Ishikawa (cell line): Measurements from ENCODE around the gene TUBB6.

Experiments used
- CEBPB ChIP-seq: IDR thresholded peaks from 2 replicates; pipeline ENCODE4 v1.6.1; 2012
- CREB1 ChIP-seq: IDR thresholded peaks from 2 replicates; pipeline ENCODE4 v1.6.1; 2012; ENCODE audit warnings: low read depth
- EGR1 ChIP-seq: IDR thresholded peaks from 2 replicates; pipeline ENCODE4 v1.6.1; 2012
- EP300 ChIP-seq: IDR thresholded peaks from 2 replicates; pipeline ENCODE4 v1.6.1; 2012; ENCODE audit warnings: borderline replicate concordance
- FOXM1 ChIP-seq: IDR thresholded peaks from 2 replicates; pipeline ENCODE4 v1.6.1; 2012; ENCODE audit warnings: low read depth, borderline replicate concordance
- MAX ChIP-seq: IDR thresholded peaks from 2 replicates; pipeline ENCODE4 v1.6.1; 2012
- NFIC ChIP-seq: IDR thresholded peaks from 2 replicates; pipeline ENCODE4 v1.6.1; 2012
- RAD21 ChIP-seq: IDR thresholded peaks from 2 replicates; pipeline ENCODE4 v1.6.1; 2012; ENCODE audit warnings: low read depth
- REST ChIP-seq: IDR thresholded peaks from 2 replicates; pipeline ENCODE4 v1.6.1; 2012; ENCODE audit warnings: low read depth, mild to moderate bottlenecking
- TAF1 ChIP-seq: IDR thresholded peaks from 2 replicates; pipeline ENCODE4 v1.6.1; 2012; ENCODE audit warnings: low read depth, mild to moderate bottlenecking
- TCF12 ChIP-seq: IDR thresholded peaks from 2 replicates; pipeline ENCODE4 v1.6.1; 2012; ENCODE audit warnings: low read depth
- TEAD4 ChIP-seq: IDR thresholded peaks from 2 replicates; pipeline ENCODE4 v1.6.1; 2012
- USF1 ChIP-seq: IDR thresholded peaks from 2 replicates; pipeline ENCODE4 v1.6.1; 2012
- YY1 ChIP-seq: IDR thresholded peaks from 2 replicates; pipeline ENCODE4 v1.6.1; 2012; ENCODE audit warnings: low read depth
- ZBTB7A ChIP-seq: IDR thresholded peaks from 2 replicates; pipeline ENCODE4 v1.6.1; 2012; ENCODE audit warnings: low read depth

Gene TUBB6

GRCh38 chr18:12340945-12341660, 33.1 kb downstream of the TUBB6 start:
- TF ChIP-seq TAF1: no peak
- no peak for TF ChIP-seq MAX

- TF ChIP-seq YY1: no peak
- no peak for TF ChIP-seq ZBTB7A
- TF ChIP-seq NFIC: no peak
- TF ChIP-seq EGR1: no peak
- no peak for TF ChIP-seq TCF12
- no peak for TF ChIP-seq TAF1
- TF ChIP-seq CREB1: no peak
- TF ChIP-seq CEBPB: no peak
- no peak for TF ChIP-seq FOXM1
- no peak for TF ChIP-seq TEAD4
- TF ChIP-seq MAX: no peak
- no peak for TF ChIP-seq REST
- no peak for TF ChIP-seq EP300
- no peak for TF ChIP-seq RAD21
- no peak for TF ChIP-seq USF1
Observed at GRCh38 chr18:12342661-12343060, 34.6 kb downstream of the TUBB6 start.

- TF ChIP-seq EGR1 (no peak), CREB1 (no peak), RAD21 (no peak), YY1 (no peak), REST (no peak), TCF12 (no peak), ZBTB7A (no peak), TAF1 (no peak), USF1 (no peak), CEBPB (no peak)
Observed at GRCh38 chr18:12345491-12346239, 37.6 kb downstream of the TUBB6 start.

GRCh38 chr18:12346240-12346565, 38.2 kb downstream of the TUBB6 start:
- no peak for TF ChIP-seq NFIC
- TF ChIP-seq USF1: no peak
- TF ChIP-seq FOXM1: no peak
- TF ChIP-seq EGR1: no peak

GRCh38 chr18:12347895-12348294, 39.9 kb downstream of the TUBB6 start:
- TF ChIP-seq YY1 (no peak), TCF12 (no peak), EGR1 (no peak), TEAD4 (no peak), TAF1 (no peak), USF1 (no peak), FOXM1 (no peak)

- TF ChIP-seq CREB1 (no peak), TEAD4 (no peak), NFIC (no peak), RAD21 (no peak), YY1 (no peak)
Observed at GRCh38 chr18:12352188-12352587, 44.1 kb downstream of the TUBB6 start.
